ENCODE results near the gene CLEC4D.

- TF ChIP-seq GATA2 (IDR thresholded peaks at IDR 0.05; ENCODE audit: low read depth, low read length) (no peak), GATA3 (IDR thresholded peaks at IDR 0.05; ENCODE audit: low read depth, low read length) (no peak)
These were observed 41.3 kb downstream of the CLEC4D start for GRCh38 chr12:8554451-8555195.
